GM18868 (cell line): ENCODE results near the gene SRPRB.
"Not testable (repeated sequence)": the region's sequence is repeated elsewhere in the genome, so short reads cannot be mapped to it uniquely, and the experiment has no call there.

ENCODE experiments used
- ATAC-seq: cut with Tn5 transposase; IDR thresholded peaks from one replicate; pipeline ENCODE4 v1.9.1; 2021; ENCODE audit warnings: mild to moderate bottlenecking, moderate library complexity; ENCODE audit not compliant: unreplicated experiment

The SRPRB gene

GRCh38 chr3:133777807-133778568 is 27.6 kb upstream of the SRPRB start:
- no peak for ATAC-seq

- no peak for ATAC-seq
Measured at GRCh38 chr3:133779626-133780203, 25.9 kb upstream of the SRPRB start.

GRCh38 chr3:133780756-133781155 is 24.9 kb upstream of the SRPRB start:
- ATAC-seq: not testable (repeated sequence)

- ATAC-seq: no peak
Measured at GRCh38 chr3:133781570-133781969, 24.0 kb upstream of the SRPRB start.

- no peak for ATAC-seq
Measured at GRCh38 chr3:133782454-133782853, 23.2 kb upstream of the SRPRB start.

- ATAC-seq: no peak
Measured at GRCh38 chr3:133783762-133784161, 21.9 kb upstream of the SRPRB start.

GRCh38 chr3:133788024-133788423 is 17.6 kb upstream of the SRPRB start:
- ATAC-seq: no peak

- ATAC-seq: no peak
Measured at GRCh38 chr3:133792171-133792763, 13.3 kb upstream of the SRPRB start.

- no peak for ATAC-seq
Measured at GRCh38 chr3:133797396-133798105, 8.1 kb upstream of the SRPRB start.

- ATAC-seq: no peak
Measured at GRCh38 chr3:133799794-133800585, 5.6 kb upstream of the SRPRB start.

GRCh38 chr3:133803469-133803868 is 2.1 kb upstream of the SRPRB start:
- no peak for ATAC-seq

GRCh38 chr3:133804896-133805295 is 719 bp upstream of the SRPRB start:
- no peak for ATAC-seq

GRCh38 chr3:133805384-133805701 is 272 bp upstream of the SRPRB start:
- ATAC-seq: no peak

- ATAC-seq: no peak
Measured at GRCh38 chr3:133812872-133813271, 7.3 kb downstream of the SRPRB start.

GRCh38 chr3:133815386-133815785 is 9.8 kb downstream of the SRPRB start:
- no peak for ATAC-seq

- no peak for ATAC-seq
Measured at GRCh38 chr3:133820129-133820528, 14.5 kb downstream of the SRPRB start.

- ATAC-seq: no peak
Measured at GRCh38 chr3:133820889-133821675, 15.5 kb downstream of the SRPRB start.

- ATAC-seq: no peak
Measured at GRCh38 chr3:133821767-133822638, 16.4 kb downstream of the SRPRB start.

- no peak for ATAC-seq
Measured at GRCh38 chr3:133824961-133825485, 19.4 kb downstream of the SRPRB start.
